ENCODE data around the gene IL16. TPM values are rescaled to one million over a fixed set of nuclear protein-coding genes. Genes with fewer than 3 reads are reported as not detected.

Gene IL16
- total RNA-seq, 4 donors from 2014 or later, result 28.1 to 40.8 (median 37.1) TPM

GRCh38 chr15:81185631-81186295, 10.9 kb upstream of the IL16 start:
- TF ChIP-seq CTCF (IDR thresholded peaks at IDR 0.05; ENCODE audit: low read depth), result no peak

DNA sequence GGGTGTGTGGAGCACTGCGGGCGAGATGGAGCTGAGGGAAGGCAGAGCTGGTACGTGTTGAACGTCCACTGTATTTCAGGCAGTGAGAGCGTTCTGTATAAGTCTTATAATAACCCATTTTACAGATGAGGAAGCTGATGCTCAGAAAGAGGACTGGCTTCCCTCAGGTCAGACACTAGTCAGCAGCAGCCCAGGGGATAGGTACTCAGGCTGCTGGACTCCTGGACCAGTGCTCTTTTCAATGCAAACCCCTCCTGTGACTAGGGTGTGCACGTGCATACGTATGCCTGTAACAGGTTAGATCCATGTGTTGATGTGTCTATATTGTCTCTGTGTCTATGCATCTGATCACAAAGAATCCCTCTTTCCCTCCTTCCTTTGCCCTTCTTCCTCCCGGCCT, 8.3 kb upstream of the IL16 start:
- no peak for TF ChIP-seq CTCF (IDR thresholded peaks at IDR 0.05; ENCODE audit: low read depth)

DNA sequence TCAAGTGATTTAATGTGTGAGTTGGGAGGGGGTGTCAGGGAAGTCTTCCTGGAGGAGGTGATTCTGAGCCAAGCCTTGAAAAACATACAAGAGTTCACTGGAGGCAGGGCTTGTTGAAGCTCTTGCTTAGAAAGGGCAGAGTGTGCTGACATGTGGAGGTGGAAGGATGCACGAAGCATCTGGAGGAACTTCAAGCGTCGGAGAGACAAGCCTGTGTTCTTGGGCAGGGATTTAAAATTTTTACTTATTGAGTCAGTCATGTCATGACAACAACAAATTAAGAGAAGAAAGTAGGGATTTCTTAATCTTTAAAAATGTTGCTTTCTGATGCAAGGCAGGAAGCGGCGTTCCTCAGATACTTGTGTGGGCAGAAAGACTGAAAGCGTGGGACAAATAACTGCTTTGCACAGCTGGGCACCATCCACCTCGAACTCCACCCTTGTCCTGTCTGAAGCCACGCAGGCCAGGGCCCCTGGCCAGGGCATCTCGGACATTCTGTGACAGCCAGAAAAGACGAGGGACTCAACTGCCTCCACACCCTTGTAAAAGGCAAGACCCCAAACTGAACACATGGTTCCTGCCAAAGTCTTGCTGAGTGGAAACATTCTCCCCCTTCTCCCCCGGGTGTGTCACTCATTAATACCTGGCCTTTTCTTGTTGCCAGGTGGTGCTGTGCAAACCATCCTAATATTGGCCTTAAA, 6.9 kb upstream of the IL16 start:
- TF ChIP-seq CTCF (IDR thresholded peaks at IDR 0.05; ENCODE audit: low read depth), result no peak

DNA sequence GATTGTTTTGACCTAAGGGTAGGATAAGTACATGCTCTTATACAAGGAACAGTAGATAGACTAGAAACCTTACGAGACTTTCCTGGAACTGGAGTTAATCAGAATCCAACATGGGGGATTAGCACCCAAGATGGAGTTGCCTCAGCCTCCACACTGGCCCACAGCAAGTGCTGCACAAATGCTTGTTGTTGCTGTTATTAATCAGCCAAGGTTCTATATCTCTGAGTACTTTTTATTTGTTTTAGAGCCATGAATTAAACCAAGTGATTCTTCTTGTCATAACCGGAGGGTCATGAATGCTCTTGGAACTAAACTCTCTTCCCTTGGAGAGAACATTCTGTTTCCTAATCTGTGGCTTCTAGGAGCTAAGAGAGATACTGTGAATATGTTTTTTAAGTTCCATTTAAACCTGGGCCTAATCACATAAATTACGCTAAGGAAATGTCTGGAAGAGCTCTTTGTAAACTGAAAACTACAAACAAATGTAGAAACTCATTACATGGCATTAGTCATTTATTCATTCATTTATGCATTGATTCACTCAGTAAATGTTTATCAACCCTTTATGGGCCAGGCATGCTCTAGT, 5.7 kb upstream of the IL16 start:
- no peak for TF ChIP-seq CTCF (IDR thresholded peaks at IDR 0.05; ENCODE audit: low read depth)

DNA sequence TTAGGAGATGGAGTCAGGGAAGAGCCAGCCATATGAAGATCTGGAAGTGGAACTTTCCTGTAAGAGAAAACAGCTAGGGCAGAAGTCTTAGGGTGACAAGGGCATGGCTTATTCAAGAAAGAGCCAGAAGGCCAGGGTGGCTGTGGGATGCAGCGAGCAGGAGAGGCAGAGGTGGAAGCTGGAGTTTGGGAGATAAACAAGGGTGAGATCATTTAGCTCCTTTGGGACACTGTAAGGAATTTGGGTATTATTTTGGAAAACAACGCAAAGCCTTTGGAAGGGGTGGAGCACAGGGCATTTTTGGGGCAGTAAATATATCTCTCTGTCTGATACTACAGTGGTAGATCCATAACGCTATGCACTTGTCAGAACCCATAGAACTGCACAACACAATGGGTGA, 5.0 kb upstream of the IL16 start:
- TF ChIP-seq CTCF (IDR thresholded peaks at IDR 0.05; ENCODE audit: low read depth), result no peak

DNA sequence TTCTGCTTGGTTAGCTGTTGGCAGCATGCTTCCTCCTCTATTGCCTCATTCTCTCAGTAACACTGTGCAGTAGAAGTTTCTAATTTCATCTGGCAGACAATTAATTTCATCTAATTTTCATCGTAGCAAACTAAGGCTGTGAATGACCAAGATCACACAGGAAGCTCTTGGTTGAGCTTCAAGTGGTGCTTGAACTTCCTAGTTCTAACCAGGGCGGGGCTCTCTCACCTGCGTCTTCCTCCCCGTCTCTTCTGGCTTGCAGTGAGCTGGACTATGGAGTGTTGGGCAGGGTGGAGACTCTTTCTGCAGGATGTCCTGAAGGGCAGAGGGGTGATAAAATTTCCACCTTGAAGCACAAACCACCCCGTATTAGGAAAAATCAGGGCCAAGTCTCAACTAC, 2.0 kb upstream of the IL16 start:
- no peak for TF ChIP-seq CTCF (IDR thresholded peaks at IDR 0.05; ENCODE audit: low read depth)

DNA sequence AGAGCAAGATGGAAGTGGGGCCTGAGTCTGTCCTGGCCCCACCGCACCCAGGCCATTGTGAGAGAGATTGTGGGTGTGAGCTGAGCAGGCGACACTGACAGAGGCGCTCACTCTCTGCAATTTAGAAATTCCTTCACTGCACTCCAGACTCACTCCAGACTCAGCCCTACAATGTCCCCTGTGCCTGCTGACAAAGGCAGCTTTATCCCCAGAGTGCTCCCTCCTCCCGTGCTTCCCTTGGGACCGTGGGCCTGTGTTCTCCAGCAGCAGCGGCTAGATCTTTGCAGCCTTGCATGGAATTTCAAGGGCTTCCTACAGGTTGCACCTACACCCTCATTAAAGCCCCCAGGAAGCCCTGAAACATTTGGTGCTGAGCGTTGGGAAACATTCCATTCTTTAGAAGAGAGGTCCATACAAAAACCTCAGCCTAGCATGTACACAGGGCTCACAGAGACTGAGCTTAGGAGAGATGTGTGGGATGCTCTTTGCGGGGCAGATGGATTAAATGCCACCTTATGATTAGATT, 1.3 kb upstream of the IL16 start:
- no peak for TF ChIP-seq CTCF (IDR thresholded peaks at IDR 0.05; ENCODE audit: low read depth)
